Fibroblast of lung (primary cell): ENCODE results near the gene CFAP141. TPM values are rescaled to one million over a fixed set of nuclear protein-coding genes. Genes with fewer than 3 reads are reported as not detected.

Experiments
- DNase-seq, 2 donors: peaks; one replicate each; pipeline versions ENCODE4 v3.0.0 to v3.0.0-alpha.2; 2010; ENCODE audit warnings: low read depth in 2 of 2
- H2AFZ ChIP-seq: 2 replicates; pipeline ENCODE4 v1.5.1; 2012; ENCODE audit warnings: low read length, control low read depth, inconsistent platforms
- H3K27ac ChIP-seq: 2 replicates; pipeline ENCODE4 v1.5.1; 2011; ENCODE audit warnings: low read length, control low read depth; ENCODE audit not compliant: insufficient read depth
- H3K27me3 ChIP-seq: 2 replicates; pipeline ENCODE4 v1.5.1; 2011; ENCODE audit warnings: mild to moderate bottlenecking, low read length; ENCODE audit not compliant: control insufficient read depth, insufficient read depth
- H3K36me3 ChIP-seq: 2 replicates; pipeline ENCODE4 v1.5.1; 2011; ENCODE audit warnings: low read length; ENCODE audit not compliant: control insufficient read depth, insufficient read depth
- H3K4me1 ChIP-seq: 2 replicates; pipeline ENCODE4 v1.5.1; 2011; ENCODE audit warnings: low read length; ENCODE audit not compliant: control insufficient read depth, insufficient read depth; ENCODE audit errors: extremely low read depth
- H3K4me2 ChIP-seq: 2 replicates; pipeline ENCODE4 v1.5.1; 2011; ENCODE audit warnings: low read length, control low read depth; ENCODE audit not compliant: insufficient read depth; ENCODE audit errors: extremely low read depth
- H3K4me3 ChIP-seq, 4 experiments: fragments of 200-600 bp in 1 of 4; sonication (generic) in 1 of 4; replicated peaks in 1 of 4; 2 replicates each; pipeline ENCODE4 v1.5.1; 2011 to 2016; ENCODE audit warnings: low read length in 4 of 4, low read depth in 3 of 4, mild to moderate bottlenecking in 3 of 4, control low read depth in 2 of 4, inconsistent platforms in 1 of 4, mixed read lengths in 1 of 4; ENCODE audit not compliant: insufficient read depth in 1 of 4; ENCODE audit errors: control extremely low read depth in 1 of 4
- H3K79me2 ChIP-seq: 2 replicates; pipeline ENCODE4 v1.5.1; 2012; ENCODE audit warnings: mild to moderate bottlenecking, low read length, inconsistent platforms; ENCODE audit not compliant: control insufficient read depth, insufficient read depth
- H3K9ac ChIP-seq: 2 replicates; pipeline ENCODE4 v1.5.1; 2011; ENCODE audit warnings: mild to moderate bottlenecking, low read length, control low read depth; ENCODE audit not compliant: insufficient read depth
- H3K9me3 ChIP-seq: 2 replicates; pipeline ENCODE4 v1.5.1; 2012; ENCODE audit warnings: low read depth, low read length; ENCODE audit not compliant: control insufficient read depth, insufficient read depth
- H4K20me1 ChIP-seq: 2 replicates; pipeline ENCODE4 v1.5.1; 2011; ENCODE audit warnings: low read length; ENCODE audit not compliant: control insufficient read depth, insufficient read depth; ENCODE audit errors: extremely low read depth
- EZH2 ChIP-seq: IDR thresholded peaks from 2 replicates; pipeline ENCODE4 v1.5.1; 2012; ENCODE audit warnings: low read length, control low read depth, mild to moderate bottlenecking; ENCODE audit errors: missing control alignments
- polyA plus RNA-seq, 2 donors: library from polyadenylated mRNA; depleted of rRNA in 1 of 2; stranded (reverse) in 1 of 2; unstranded in 1 of 2; fragments of >200 nt; gene quantifications; 2 replicates each; pipeline ENCODE4 v1.2.1, GENCODE V29; 2011 to 2012; ENCODE audit warnings: missing spikeins in 1 of 2
- total RNA-seq: library from RNA; depleted of rRNA; stranded (reverse); fragments of >200 nt; gene quantifications from 2 replicates; pipeline ENCODE4 v1.2.1, GENCODE V29; 2014
- TF ChIP-seq, protein P1 (sequence below), 2 donors: IDR thresholded peaks in 1 of 2; conservative IDR thresholded peaks in 1 of 2; 1 replicate in 1 of 2; 2 replicates in 1 of 2; pipeline ENCODE4 v1.5.1; 2011 to 2012; ENCODE audit warnings: low read length in 2 of 2, control low read depth in 1 of 2, inconsistent platforms in 1 of 2, low read depth in 1 of 2, mild to moderate bottlenecking in 1 of 2

The CFAP141 gene
- total and polyA plus RNA-seq, 2 donors (not counting 1 experiment from before 2014, with no cell fraction given): not detected

DNA sequence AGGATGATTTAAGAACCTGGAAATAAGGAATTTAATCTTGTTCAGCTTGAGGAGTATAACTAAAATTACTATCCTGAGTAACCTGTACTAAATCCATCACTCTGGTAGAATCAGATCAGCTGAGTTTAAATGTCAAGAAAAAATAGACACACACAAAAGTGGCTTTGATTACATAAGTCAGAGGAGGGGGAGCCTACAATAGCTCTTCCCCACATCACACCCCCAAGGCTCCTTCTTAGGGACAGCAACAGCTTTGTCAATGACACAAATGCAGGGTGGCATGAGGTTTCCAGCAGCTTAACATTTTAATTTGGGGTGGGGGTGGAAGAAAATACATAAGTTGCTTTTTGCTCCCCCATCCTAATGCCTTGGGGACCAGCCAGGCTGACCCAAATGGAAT, 38.7 kb downstream of the CFAP141 start:
- Histone ChIP-seq H3K4me3 (no peak overlapping the region), H3K27ac (no peak overlapping the region), H4K20me1 (no peaks in the 10 kb centered on the region), H2AFZ (no peak overlapping the region), H3K4me1 (no peaks in the 10 kb centered on the region), H3K27me3 (no peaks in the 10 kb centered on the region), H3K9me3 (no peaks in the 10 kb centered on the region), H3K36me3 (peaks cover 34% of the 10 kb centered on the region), H3K4me2 (no peak overlapping the region), H3K9ac (no peak overlapping the region), H3K79me2 (peaks cover 30% of the 10 kb centered on the region)
- DNase-seq: no peak
- TF ChIP-seq, protein P1, sequence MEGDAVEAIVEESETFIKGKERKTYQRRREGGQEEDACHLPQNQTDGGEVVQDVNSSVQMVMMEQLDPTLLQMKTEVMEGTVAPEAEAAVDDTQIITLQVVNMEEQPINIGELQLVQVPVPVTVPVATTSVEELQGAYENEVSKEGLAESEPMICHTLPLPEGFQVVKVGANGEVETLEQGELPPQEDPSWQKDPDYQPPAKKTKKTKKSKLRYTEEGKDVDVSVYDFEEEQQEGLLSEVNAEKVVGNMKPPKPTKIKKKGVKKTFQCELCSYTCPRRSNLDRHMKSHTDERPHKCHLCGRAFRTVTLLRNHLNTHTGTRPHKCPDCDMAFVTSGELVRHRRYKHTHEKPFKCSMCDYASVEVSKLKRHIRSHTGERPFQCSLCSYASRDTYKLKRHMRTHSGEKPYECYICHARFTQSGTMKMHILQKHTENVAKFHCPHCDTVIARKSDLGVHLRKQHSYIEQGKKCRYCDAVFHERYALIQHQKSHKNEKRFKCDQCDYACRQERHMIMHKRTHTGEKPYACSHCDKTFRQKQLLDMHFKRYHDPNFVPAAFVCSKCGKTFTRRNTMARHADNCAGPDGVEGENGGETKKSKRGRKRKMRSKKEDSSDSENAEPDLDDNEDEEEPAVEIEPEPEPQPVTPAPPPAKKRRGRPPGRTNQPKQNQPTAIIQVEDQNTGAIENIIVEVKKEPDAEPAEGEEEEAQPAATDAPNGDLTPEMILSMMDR (conservative IDR thresholded peaks at IDR 0.05 in 1 of 2, IDR thresholded peaks at IDR 0.05 in 1 of 2; ENCODE audit: low read depth in 1 of 2, low read length in 2 of 2): no peak
- TF ChIP-seq EZH2: no peak

DNA sequence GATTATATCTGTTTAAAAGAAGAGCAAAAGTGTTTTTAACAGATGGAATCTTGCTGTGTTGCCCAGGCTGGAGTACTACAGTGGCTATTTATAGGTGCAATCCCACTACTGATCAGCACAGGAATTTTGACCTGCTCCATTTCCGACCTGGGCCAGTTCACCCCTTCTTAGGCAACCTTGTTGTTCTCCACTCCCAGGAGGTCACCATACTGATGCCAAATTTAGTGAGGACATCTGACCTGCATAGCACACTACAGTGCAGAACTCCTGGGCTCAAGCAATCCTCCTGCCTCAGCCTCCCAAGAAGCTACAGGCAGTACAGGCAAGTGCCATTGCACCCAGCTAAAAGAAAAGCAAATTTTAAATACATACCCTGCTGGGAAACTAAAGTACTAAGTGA, 39.9 kb downstream of the CFAP141 start:
- Histone ChIP-seq H3K27ac (no peak overlapping the region), H3K4me3 (no peak overlapping the region), H3K4me2 (no peak overlapping the region), H3K9ac (no peak overlapping the region), H3K27me3 (no peaks in the 10 kb centered on the region), H3K4me1 (no peaks in the 10 kb centered on the region), H2AFZ (no peak overlapping the region), H4K20me1 (no peaks in the 10 kb centered on the region), H3K9me3 (no peaks in the 10 kb centered on the region), H3K79me2 (peaks cover 23% of the 10 kb centered on the region), H3K36me3 (peaks cover 29% of the 10 kb centered on the region)
- TF ChIP-seq EZH2: no peak
- TF ChIP-seq, protein P1 (conservative IDR thresholded peaks at IDR 0.05 in 1 of 2, IDR thresholded peaks at IDR 0.05 in 1 of 2; ENCODE audit: low read depth in 1 of 2, low read length in 2 of 2): no peak
- DNase-seq: no peak

DNA sequence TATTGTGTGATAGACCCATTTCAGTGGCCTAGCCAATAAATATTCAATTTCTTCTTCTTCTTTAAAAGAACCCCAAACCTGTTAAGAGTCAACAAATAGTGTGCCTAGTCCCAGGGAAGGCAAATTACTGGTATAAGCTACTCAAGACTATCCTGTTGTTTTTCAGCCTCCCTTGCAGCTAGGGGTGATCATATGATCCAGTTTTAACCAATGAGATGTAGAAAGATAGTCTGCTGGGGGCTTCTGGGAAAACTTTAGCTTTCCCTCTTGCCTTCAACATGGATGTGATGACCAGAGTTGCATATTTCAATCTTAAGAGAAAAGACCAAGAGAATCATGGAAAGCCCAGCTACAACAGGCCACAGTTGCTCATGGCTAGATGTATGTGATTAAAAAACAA, 46.6 kb downstream of the CFAP141 start:
- no peak overlapping the region for H3K4me3 ChIP-seq
- TF ChIP-seq EZH2: no peak
- TF ChIP-seq, protein P1 (conservative IDR thresholded peaks at IDR 0.05 in 1 of 2, IDR thresholded peaks at IDR 0.05 in 1 of 2; ENCODE audit: low read depth in 1 of 2, low read length in 2 of 2): no peak
- H3K27me3 ChIP-seq: no peaks in the 10 kb centered on the region
- H3K27ac ChIP-seq: no peak overlapping the region
- no peak for DNase-seq
- H3K4me2 ChIP-seq: no peak overlapping the region
- peaks cover 8% of the 10 kb centered on the region for H3K36me3 ChIP-seq
- H3K4me1 ChIP-seq: peaks cover 9% of the 10 kb centered on the region
- no peaks in the 10 kb centered on the region for H4K20me1 ChIP-seq
- peaks cover 12% of the 10 kb centered on the region for H3K79me2 ChIP-seq
- no peaks in the 10 kb centered on the region for H3K9me3 ChIP-seq
- H3K9ac ChIP-seq: no peak overlapping the region
- H2AFZ ChIP-seq: no peak overlapping the region
